Colon (tissue), 2 donors: ENCODE data around the gene KIF6.

Experiments
- FAIRE-seq: peaks from 2 replicates; lab custom pipeline; 2012; peaks lifted over from hg19 to GRCh38; lab: Jason Lieb, UNC
- donor health status: control.
- donor health status: control.

KIF6 gene

GRCh38 chr6:39378175-39378959 lies 346.8 kb downstream of the KIF6 start:
- no peak for FAIRE-seq

GRCh38 chr6:39377539-39377950 lies 347.7 kb downstream of the KIF6 start:
- FAIRE-seq: no peak

- FAIRE-seq: no peak
These were observed 349.8 kb downstream of the KIF6 start for GRCh38 chr6:39375405-39375804.

- FAIRE-seq: no peak
These were observed 354.8 kb downstream of the KIF6 start for GRCh38 chr6:39370390-39370789.

- FAIRE-seq: no peak
These were observed 355.2 kb downstream of the KIF6 start for GRCh38 chr6:39369987-39370386.

GRCh38 chr6:39367700-39368099 lies 357.5 kb downstream of the KIF6 start:
- no peak for FAIRE-seq

GRCh38 chr6:39366931-39367618 lies 358.1 kb downstream of the KIF6 start:
- FAIRE-seq: no peak

GRCh38 chr6:39365281-39366074 lies 359.7 kb downstream of the KIF6 start:
- FAIRE-seq: no peak

- FAIRE-seq: no peak
These were observed 361.9 kb downstream of the KIF6 start for GRCh38 chr6:39363280-39363679.

GRCh38 chr6:39362487-39362865 lies 362.7 kb downstream of the KIF6 start:
- FAIRE-seq: no peak

GRCh38 chr6:39361657-39362486 lies 363.3 kb downstream of the KIF6 start:
- no peak for FAIRE-seq

GRCh38 chr6:39360378-39360777 lies 364.8 kb downstream of the KIF6 start:
- no peak for FAIRE-seq

- no peak for FAIRE-seq
These were observed 367.1 kb downstream of the KIF6 start for GRCh38 chr6:39357998-39358686.

- no peak for FAIRE-seq
These were observed 371.4 kb downstream of the KIF6 start for GRCh38 chr6:39353698-39354315.

- no peak for FAIRE-seq
These were observed 374.3 kb downstream of the KIF6 start for GRCh38 chr6:39350723-39351505.

- no peak for FAIRE-seq
These were observed 376.5 kb downstream of the KIF6 start for GRCh38 chr6:39348740-39349139.

GRCh38 chr6:39347906-39348585 lies 377.2 kb downstream of the KIF6 start:
- no peak for FAIRE-seq

- FAIRE-seq: no peak
These were observed 378.0 kb downstream of the KIF6 start for GRCh38 chr6:39347206-39347605.

- FAIRE-seq: no peak
These were observed 380.4 kb downstream of the KIF6 start for GRCh38 chr6:39344821-39345280.
